HUES64 (cell line): Measurements from ENCODE around the gene PPAN.

ENCODE experiments used
- H3K27ac ChIP-seq: 2 replicates; pipeline ENCODE4 v1.7.0; 2013; ENCODE audit warnings: low read depth, low read length, inconsistent platforms
- H3K27me3 ChIP-seq: 2 replicates; pipeline ENCODE4 v1.6.1; 2013; ENCODE audit warnings: mild to moderate bottlenecking, low read length; ENCODE audit not compliant: insufficient read depth
- H3K36me3 ChIP-seq: 2 replicates; pipeline ENCODE4 v1.6.1; 2013; ENCODE audit warnings: mild to moderate bottlenecking, low read length; ENCODE audit not compliant: insufficient read depth
- H3K4me1 ChIP-seq: 2 replicates; pipeline ENCODE4 v1.6.1; 2013; ENCODE audit warnings: mild to moderate bottlenecking, low read length, moderate library complexity; ENCODE audit not compliant: insufficient read depth
- H3K4me3 ChIP-seq: 2 replicates; pipeline ENCODE4 v1.5.1; 2013; ENCODE audit warnings: mild to moderate bottlenecking, low read length, moderate library complexity
- H3K9ac ChIP-seq: 2 replicates; pipeline ENCODE4 v1.6.1; 2013; ENCODE audit warnings: mild to moderate bottlenecking, low read depth, low read length
- H3K9me3 ChIP-seq: 2 replicates; pipeline ENCODE4 v1.6.1; 2013; ENCODE audit warnings: low read depth, low read length; ENCODE audit not compliant: insufficient read depth
- WGBS: fragments of 150-250, 120-280 bp; methylation state at CpG from one replicate; pipeline ENCODE4 v1.1.7; 2013; ENCODE audit warnings: missing lambda C conversion rate; 5-methylcytosine and 5-hydroxymethylcytosine counted together

The PPAN gene

GRCh38 chr19:10145031-10145430, 38.9 kb downstream of the PPAN start:
- Histone ChIP-seq H3K27ac (no peak overlapping the region), H3K27me3 (no peaks in the 10 kb centered on the region), H3K9me3 (no peaks in the 10 kb centered on the region), H3K4me1 (no peaks in the 10 kb centered on the region), H3K36me3 (peaks cover 96% of the 10 kb centered on the region), H3K9ac (no peak overlapping the region), H3K4me3 (no peak overlapping the region)
- 97% methylated on average over 10 of the region's 10 CpGs for WGBS

- H3K27me3 ChIP-seq: no peaks in the 10 kb centered on the region
- H3K9me3 ChIP-seq: no peaks in the 10 kb centered on the region
- no peak overlapping the region for H3K9ac ChIP-seq
- peaks cover 96% of the 10 kb centered on the region for H3K36me3 ChIP-seq
- no peak overlapping the region for H3K27ac ChIP-seq
- no peak overlapping the region for H3K4me3 ChIP-seq
- H3K4me1 ChIP-seq: no peaks in the 10 kb centered on the region
- WGBS: 96% methylated on average over 14 of the region's 14 CpGs
Observed at GRCh38 chr19:10146142-10146541, 40.0 kb downstream of the PPAN start.

- 97% methylated on average over 12 of the region's 12 CpGs for WGBS
- H3K27me3 ChIP-seq: no peaks in the 10 kb centered on the region
- no peaks in the 10 kb centered on the region for H3K9me3 ChIP-seq
- H3K4me3 ChIP-seq: no peak overlapping the region
- no peak overlapping the region for H3K27ac ChIP-seq
- H3K4me1 ChIP-seq: no peaks in the 10 kb centered on the region
- no peak overlapping the region for H3K9ac ChIP-seq
- H3K36me3 ChIP-seq: peaks cover 96% of the 10 kb centered on the region
Observed at GRCh38 chr19:10149427-10149826, 43.3 kb downstream of the PPAN start.

GRCh38 chr19:10151521-10151920, 45.4 kb downstream of the PPAN start:
- H3K4me3 ChIP-seq: no peak overlapping the region
- peaks cover 96% of the 10 kb centered on the region for H3K36me3 ChIP-seq
- no peaks in the 10 kb centered on the region for H3K4me1 ChIP-seq
- no peaks in the 10 kb centered on the region for H3K27me3 ChIP-seq
- H3K9me3 ChIP-seq: no peaks in the 10 kb centered on the region
- H3K9ac ChIP-seq: no peak overlapping the region
- H3K27ac ChIP-seq: no peak overlapping the region
- 94% methylated on average over 5 of the region's 5 CpGs for WGBS

- no peaks in the 10 kb centered on the region for H3K4me1 ChIP-seq
- 96% methylated on average over 2 of the region's 3 CpGs for WGBS
- H3K9me3 ChIP-seq: no peaks in the 10 kb centered on the region
- no peak overlapping the region for H3K27ac ChIP-seq
- H3K4me3 ChIP-seq: no peak overlapping the region
- H3K36me3 ChIP-seq: peaks cover 97% of the 10 kb centered on the region
- H3K9ac ChIP-seq: no peak overlapping the region
- H3K27me3 ChIP-seq: no peaks in the 10 kb centered on the region
Observed at GRCh38 chr19:10152100-10152499, 45.9 kb downstream of the PPAN start.

- 89% methylated on average over 4 of the region's 4 CpGs for WGBS
- no peaks in the 10 kb centered on the region for H3K27me3 ChIP-seq
- no peak overlapping the region for H3K27ac ChIP-seq
- no peak overlapping the region for H3K9ac ChIP-seq
- peaks cover 100% of the 10 kb centered on the region for H3K36me3 ChIP-seq
- H3K4me1 ChIP-seq: no peaks in the 10 kb centered on the region
- no peaks in the 10 kb centered on the region for H3K9me3 ChIP-seq
- no peak overlapping the region for H3K4me3 ChIP-seq
Observed at GRCh38 chr19:10155839-10156238, 49.7 kb downstream of the PPAN start.

GRCh38 chr19:10158071-10158470, 51.9 kb downstream of the PPAN start:
- Histone ChIP-seq H3K36me3 (peaks cover 100% of the 10 kb centered on the region), H3K4me3 (no peak overlapping the region), H3K4me1 (no peaks in the 10 kb centered on the region), H3K9me3 (no peaks in the 10 kb centered on the region), H3K27me3 (no peaks in the 10 kb centered on the region), H3K9ac (no peak overlapping the region), H3K27ac (no peak overlapping the region)
- 96% methylated on average over 8 of the region's 8 CpGs for WGBS

GRCh38 chr19:10158485-10158884, 52.3 kb downstream of the PPAN start:
- Histone ChIP-seq H3K27me3 (no peaks in the 10 kb centered on the region), H3K9me3 (no peaks in the 10 kb centered on the region), H3K9ac (no peak overlapping the region), H3K27ac (no peak overlapping the region), H3K4me3 (no peak overlapping the region), H3K36me3 (peaks cover 100% of the 10 kb centered on the region), H3K4me1 (no peaks in the 10 kb centered on the region)
- 95% methylated on average over 11 of the region's 11 CpGs for WGBS

GRCh38 chr19:10159610-10160009, 53.4 kb downstream of the PPAN start:
- no peak overlapping the region for H3K4me3 ChIP-seq
- WGBS: 96% methylated on average over 16 of the region's 16 CpGs
- H3K27ac ChIP-seq: no peak overlapping the region
- peaks cover 100% of the 10 kb centered on the region for H3K36me3 ChIP-seq
- H3K9ac ChIP-seq: no peak overlapping the region
- H3K27me3 ChIP-seq: no peaks in the 10 kb centered on the region
- H3K9me3 ChIP-seq: no peaks in the 10 kb centered on the region
- H3K4me1 ChIP-seq: no peaks in the 10 kb centered on the region
